H1 (cell line): Measurements from ENCODE around the gene WDFY4. TPM values are rescaled to one million over a fixed set of nuclear protein-coding genes. Genes with fewer than 3 reads are reported as not detected.

Source experiments
- ASH2L ChIP-seq: fragments of 200-600, 300-600 bp; sonication (generic); IDR thresholded peaks from one replicate; pipeline ENCODE4 v1.7.1; 2017; ENCODE audit warnings: low read length
- CTBP2 ChIP-seq: IDR thresholded peaks from 2 replicates; pipeline ENCODE4 v1.7.0; 2011; ENCODE audit warnings: borderline replicate concordance, mild to moderate bottlenecking, moderate library complexity, mixed read lengths, low read length; ENCODE audit not compliant: insufficient read depth, insufficient read length
- KDM4A ChIP-seq: IDR thresholded peaks from one replicate; pipeline ENCODE4 v1.7.1; 2012; ENCODE audit warnings: low read depth, mild to moderate bottlenecking, moderate library complexity, low read length, inconsistent platforms; ENCODE audit not compliant: severe bottlenecking
- RAD21 ChIP-seq, 2 experiments: IDR thresholded peaks in 1 of 2; conservative IDR thresholded peaks in 1 of 2; 2 replicates each; pipeline ENCODE4 v1.6.1; 2011; ENCODE audit warnings: low read depth in 2 of 2, low read length in 2 of 2, improper control_type of control experiment in 1 of 2, inconsistent platforms in 1 of 2, mild to moderate bottlenecking in 1 of 2, moderate library complexity in 1 of 2
- SAP30 ChIP-seq: fragments of 300-600 bp; sonication (generic); IDR thresholded peaks from 2 replicates; pipeline ENCODE4 v1.7.1; 2012; ENCODE audit warnings: low read length, moderate library complexity, mild to moderate bottlenecking, inconsistent platforms; ENCODE audit not compliant: insufficient read depth, insufficient replicate concordance
- SP4 ChIP-seq: IDR thresholded peaks from 2 replicates; pipeline ENCODE4 v1.6.1; 2012; ENCODE audit warnings: low read length, inconsistent platforms
- SUZ12 ChIP-seq: fragments of 200-600 bp; sonication (generic); IDR thresholded peaks from 2 replicates; pipeline ENCODE4 v1.6.1; 2012; ENCODE audit warnings: mild to moderate bottlenecking, inconsistent platforms, low read length, moderate library complexity, mixed read lengths
- polyA plus RNA-seq, 7 experiments: library from polyadenylated mRNA; depleted of rRNA in 3 of 7; stranded (reverse) in 5 of 7; unstranded in 2 of 7; fragments of >200 nt in 5 of 7; fragments of 200-250 nt in 2 of 7; gene quantifications; 1 replicate in 5 of 7; 2 replicates in 1 of 7; 4 replicates in 1 of 7; pipeline versions ENCODE4 v1.2.1 to v1.2.3, GENCODE V29; 2011 to 2013; ENCODE audit warnings: missing spikeins in 2 of 7, mixed read lengths in 2 of 7
- total RNA-seq: library from RNA; stranded (reverse); fragmentation: NEBNext Ultra II Directional; extraction: Animal tissue kit (Norgen Biotek cat#: 25700); gene quantifications from 2 replicates; pipeline ENCODE4 v1.2.1, GENCODE V29; 2021
- TF ChIP-seq, protein P1 (sequence below): fragments of 300-600 bp; sonication (generic); IDR thresholded peaks from 2 replicates; pipeline ENCODE4 v1.7.1; 2012; ENCODE audit warnings: low read length, moderate library complexity, mild to moderate bottlenecking, inconsistent platforms; ENCODE audit not compliant: insufficient replicate concordance
- TF ChIP-seq, protein P2 (sequence below): IDR thresholded peaks from 2 replicates; pipeline ENCODE4 v1.6.1; 2011; ENCODE audit warnings: low read depth, mild to moderate bottlenecking, low read length; ENCODE audit not compliant: insufficient read depth

WDFY4 gene
- total and polyA plus RNA-seq, 2 of the 8 experiments (the other 6 are each of a cell fraction or from before 2014, with no cell fraction given): not detected

GRCh38 chr10:48985621-48986158 lies 301.0 kb downstream of the WDFY4 start (continued):
- TF ChIP-seq, protein P1, sequence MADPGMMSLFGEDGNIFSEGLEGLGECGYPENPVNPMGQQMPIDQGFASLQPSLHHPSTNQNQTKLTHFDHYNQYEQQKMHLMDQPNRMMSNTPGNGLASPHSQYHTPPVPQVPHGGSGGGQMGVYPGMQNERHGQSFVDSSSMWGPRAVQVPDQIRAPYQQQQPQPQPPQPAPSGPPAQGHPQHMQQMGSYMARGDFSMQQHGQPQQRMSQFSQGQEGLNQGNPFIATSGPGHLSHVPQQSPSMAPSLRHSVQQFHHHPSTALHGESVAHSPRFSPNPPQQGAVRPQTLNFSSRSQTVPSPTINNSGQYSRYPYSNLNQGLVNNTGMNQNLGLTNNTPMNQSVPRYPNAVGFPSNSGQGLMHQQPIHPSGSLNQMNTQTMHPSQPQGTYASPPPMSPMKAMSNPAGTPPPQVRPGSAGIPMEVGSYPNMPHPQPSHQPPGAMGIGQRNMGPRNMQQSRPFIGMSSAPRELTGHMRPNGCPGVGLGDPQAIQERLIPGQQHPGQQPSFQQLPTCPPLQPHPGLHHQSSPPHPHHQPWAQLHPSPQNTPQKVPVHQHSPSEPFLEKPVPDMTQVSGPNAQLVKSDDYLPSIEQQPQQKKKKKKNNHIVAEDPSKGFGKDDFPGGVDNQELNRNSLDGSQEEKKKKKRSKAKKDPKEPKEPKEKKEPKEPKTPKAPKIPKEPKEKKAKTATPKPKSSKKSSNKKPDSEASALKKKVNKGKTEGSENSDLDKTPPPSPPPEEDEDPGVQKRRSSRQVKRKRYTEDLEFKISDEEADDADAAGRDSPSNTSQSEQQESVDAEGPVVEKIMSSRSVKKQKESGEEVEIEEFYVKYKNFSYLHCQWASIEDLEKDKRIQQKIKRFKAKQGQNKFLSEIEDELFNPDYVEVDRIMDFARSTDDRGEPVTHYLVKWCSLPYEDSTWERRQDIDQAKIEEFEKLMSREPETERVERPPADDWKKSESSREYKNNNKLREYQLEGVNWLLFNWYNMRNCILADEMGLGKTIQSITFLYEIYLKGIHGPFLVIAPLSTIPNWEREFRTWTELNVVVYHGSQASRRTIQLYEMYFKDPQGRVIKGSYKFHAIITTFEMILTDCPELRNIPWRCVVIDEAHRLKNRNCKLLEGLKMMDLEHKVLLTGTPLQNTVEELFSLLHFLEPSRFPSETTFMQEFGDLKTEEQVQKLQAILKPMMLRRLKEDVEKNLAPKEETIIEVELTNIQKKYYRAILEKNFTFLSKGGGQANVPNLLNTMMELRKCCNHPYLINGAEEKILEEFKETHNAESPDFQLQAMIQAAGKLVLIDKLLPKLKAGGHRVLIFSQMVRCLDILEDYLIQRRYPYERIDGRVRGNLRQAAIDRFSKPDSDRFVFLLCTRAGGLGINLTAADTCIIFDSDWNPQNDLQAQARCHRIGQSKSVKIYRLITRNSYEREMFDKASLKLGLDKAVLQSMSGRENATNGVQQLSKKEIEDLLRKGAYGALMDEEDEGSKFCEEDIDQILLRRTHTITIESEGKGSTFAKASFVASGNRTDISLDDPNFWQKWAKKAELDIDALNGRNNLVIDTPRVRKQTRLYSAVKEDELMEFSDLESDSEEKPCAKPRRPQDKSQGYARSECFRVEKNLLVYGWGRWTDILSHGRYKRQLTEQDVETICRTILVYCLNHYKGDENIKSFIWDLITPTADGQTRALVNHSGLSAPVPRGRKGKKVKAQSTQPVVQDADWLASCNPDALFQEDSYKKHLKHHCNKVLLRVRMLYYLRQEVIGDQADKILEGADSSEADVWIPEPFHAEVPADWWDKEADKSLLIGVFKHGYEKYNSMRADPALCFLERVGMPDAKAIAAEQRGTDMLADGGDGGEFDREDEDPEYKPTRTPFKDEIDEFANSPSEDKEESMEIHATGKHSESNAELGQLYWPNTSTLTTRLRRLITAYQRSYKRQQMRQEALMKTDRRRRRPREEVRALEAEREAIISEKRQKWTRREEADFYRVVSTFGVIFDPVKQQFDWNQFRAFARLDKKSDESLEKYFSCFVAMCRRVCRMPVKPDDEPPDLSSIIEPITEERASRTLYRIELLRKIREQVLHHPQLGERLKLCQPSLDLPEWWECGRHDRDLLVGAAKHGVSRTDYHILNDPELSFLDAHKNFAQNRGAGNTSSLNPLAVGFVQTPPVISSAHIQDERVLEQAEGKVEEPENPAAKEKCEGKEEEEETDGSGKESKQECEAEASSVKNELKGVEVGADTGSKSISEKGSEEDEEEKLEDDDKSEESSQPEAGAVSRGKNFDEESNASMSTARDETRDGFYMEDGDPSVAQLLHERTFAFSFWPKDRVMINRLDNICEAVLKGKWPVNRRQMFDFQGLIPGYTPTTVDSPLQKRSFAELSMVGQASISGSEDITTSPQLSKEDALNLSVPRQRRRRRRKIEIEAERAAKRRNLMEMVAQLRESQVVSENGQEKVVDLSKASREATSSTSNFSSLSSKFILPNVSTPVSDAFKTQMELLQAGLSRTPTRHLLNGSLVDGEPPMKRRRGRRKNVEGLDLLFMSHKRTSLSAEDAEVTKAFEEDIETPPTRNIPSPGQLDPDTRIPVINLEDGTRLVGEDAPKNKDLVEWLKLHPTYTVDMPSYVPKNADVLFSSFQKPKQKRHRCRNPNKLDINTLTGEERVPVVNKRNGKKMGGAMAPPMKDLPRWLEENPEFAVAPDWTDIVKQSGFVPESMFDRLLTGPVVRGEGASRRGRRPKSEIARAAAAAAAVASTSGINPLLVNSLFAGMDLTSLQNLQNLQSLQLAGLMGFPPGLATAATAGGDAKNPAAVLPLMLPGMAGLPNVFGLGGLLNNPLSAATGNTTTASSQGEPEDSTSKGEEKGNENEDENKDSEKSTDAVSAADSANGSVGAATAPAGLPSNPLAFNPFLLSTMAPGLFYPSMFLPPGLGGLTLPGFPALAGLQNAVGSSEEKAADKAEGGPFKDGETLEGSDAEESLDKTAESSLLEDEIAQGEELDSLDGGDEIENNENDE: no peak
- no peak for TF ChIP-seq SUZ12
- TF ChIP-seq ASH2L: no peak
- TF ChIP-seq RAD21 (IDR thresholded peaks at IDR 0.05 in 1 of 2, conservative IDR thresholded peaks at IDR 0.05 in 1 of 2; ENCODE audit: low read depth in 2 of 2, low read length in 2 of 2): no peak
- no peak for TF ChIP-seq CTBP2
- no peak for TF ChIP-seq SP4
- TF ChIP-seq KDM4A: no peak
- TF ChIP-seq, protein P2, sequence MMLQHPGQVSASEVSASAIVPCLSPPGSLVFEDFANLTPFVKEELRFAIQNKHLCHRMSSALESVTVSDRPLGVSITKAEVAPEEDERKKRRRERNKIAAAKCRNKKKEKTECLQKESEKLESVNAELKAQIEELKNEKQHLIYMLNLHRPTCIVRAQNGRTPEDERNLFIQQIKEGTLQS: no peak
- no peak for TF ChIP-seq SAP30
- TF ChIP-seq, all 59 proteins: peak for 0
